ENCODE results near the gene CES4A. TPM values are rescaled to one million over a fixed set of nuclear protein-coding genes. Genes with fewer than 3 reads are reported as not detected.

The CES4A gene
- total and polyA plus RNA-seq, 2 of the 13 experiments (the other 11 are each of a cell fraction or from before 2014, with no cell fraction given), result 0.09 to 0.17 TPM

GRCh38 chr16:66954097-66954659 is 34.2 kb upstream of the CES4A start (continued):
- TF ChIP-seq, protein P1, sequence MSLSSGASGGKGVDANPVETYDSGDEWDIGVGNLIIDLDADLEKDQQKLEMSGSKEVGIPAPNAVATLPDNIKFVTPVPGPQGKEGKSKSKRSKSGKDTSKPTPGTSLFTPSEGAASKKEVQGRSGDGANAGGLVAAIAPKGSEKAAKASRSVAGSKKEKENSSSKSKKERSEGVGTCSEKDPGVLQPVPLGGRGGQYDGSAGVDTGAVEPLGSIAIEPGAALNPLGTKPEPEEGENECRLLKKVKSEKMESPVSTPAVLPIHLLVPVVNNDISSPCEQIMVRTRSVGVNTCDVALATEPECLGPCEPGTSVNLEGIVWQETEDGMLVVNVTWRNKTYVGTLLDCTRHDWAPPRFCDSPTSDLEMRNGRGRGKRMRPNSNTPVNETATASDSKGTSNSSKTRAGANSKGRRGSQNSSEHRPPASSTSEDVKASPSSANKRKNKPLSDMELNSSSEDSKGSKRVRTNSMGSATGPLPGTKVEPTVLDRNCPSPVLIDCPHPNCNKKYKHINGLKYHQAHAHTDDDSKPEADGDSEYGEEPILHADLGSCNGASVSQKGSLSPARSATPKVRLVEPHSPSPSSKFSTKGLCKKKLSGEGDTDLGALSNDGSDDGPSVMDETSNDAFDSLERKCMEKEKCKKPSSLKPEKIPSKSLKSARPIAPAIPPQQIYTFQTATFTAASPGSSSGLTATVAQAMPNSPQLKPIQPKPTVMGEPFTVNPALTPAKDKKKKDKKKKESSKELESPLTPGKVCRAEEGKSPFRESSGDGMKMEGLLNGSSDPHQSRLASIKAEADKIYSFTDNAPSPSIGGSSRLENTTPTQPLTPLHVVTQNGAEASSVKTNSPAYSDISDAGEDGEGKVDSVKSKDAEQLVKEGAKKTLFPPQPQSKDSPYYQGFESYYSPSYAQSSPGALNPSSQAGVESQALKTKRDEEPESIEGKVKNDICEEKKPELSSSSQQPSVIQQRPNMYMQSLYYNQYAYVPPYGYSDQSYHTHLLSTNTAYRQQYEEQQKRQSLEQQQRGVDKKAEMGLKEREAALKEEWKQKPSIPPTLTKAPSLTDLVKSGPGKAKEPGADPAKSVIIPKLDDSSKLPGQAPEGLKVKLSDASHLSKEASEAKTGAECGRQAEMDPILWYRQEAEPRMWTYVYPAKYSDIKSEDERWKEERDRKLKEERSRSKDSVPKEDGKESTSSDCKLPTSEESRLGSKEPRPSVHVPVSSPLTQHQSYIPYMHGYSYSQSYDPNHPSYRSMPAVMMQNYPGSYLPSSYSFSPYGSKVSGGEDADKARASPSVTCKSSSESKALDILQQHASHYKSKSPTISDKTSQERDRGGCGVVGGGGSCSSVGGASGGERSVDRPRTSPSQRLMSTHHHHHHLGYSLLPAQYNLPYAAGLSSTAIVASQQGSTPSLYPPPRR (CRISPR knock-in tag; IDR thresholded peaks at IDR 0.05; ENCODE audit: borderline replicate concordance), result no peak
- TF ChIP-seq NCOA2 (CRISPR knock-in tag; IDR thresholded peaks at IDR 0.05) (no peak), PLRG1 (conservative IDR thresholded peaks at IDR 0.05) (no peak), ZHX2 (IDR thresholded peaks at IDR 0.05; ENCODE audit: low read depth) (no peak), ZHX2 (CRISPR knock-in tag; IDR thresholded peaks at IDR 0.05; ENCODE audit: borderline replicate concordance) (no peak), RXRA (CRISPR knock-in tag; IDR thresholded peaks at IDR 0.05) (no peak), PAX8 (CRISPR knock-in tag; IDR thresholded peaks at IDR 0.05; ENCODE audit: borderline replicate concordance) (no peak), PTBP1 (IDR thresholded peaks at IDR 0.05; ENCODE audit: low read depth, low read length, poor library complexity, severe bottlenecking) (no peak), POLR2A (IDR thresholded peaks at IDR 0.05; ENCODE audit: insufficient read depth in 1 of 2, low read depth in 2 of 2, low read length in 2 of 2) (no peak), SATB2 (CRISPR knock-in tag; IDR thresholded peaks at IDR 0.05) (no peak), SRSF9 (IDR thresholded peaks at IDR 0.05; ENCODE audit: borderline replicate concordance, insufficient read depth, low read depth, low read length, poor library complexity, severe bottlenecking) (no peak), ZNF550 (CRISPR knock-in tag; IDR thresholded peaks at IDR 0.05; ENCODE audit: borderline replicate concordance) (no peak), ZBTB49 (CRISPR knock-in tag; IDR thresholded peaks at IDR 0.05; ENCODE audit: borderline replicate concordance) (no peak), KDM2A (CRISPR knock-in tag; IDR thresholded peaks at IDR 0.05; ENCODE audit: borderline replicate concordance, low read depth) (peak; percentile 48; the same call in 1 of the 2 replicates)
- TF ChIP-seq, protein P2, sequence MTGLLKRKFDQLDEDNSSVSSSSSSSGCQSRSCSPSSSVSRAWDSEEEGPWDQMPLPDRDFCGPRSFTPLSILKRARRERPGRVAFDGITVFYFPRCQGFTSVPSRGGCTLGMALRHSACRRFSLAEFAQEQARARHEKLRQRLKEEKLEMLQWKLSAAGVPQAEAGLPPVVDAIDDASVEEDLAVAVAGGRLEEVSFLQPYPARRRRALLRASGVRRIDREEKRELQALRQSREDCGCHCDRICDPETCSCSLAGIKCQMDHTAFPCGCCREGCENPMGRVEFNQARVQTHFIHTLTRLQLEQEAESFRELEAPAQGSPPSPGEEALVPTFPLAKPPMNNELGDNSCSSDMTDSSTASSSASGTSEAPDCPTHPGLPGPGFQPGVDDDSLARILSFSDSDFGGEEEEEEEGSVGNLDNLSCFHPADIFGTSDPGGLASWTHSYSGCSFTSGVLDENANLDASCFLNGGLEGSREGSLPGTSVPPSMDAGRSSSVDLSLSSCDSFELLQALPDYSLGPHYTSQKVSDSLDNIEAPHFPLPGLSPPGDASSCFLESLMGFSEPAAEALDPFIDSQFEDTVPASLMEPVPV (CRISPR knock-in tag; IDR thresholded peaks at IDR 0.05), result no peak
